GM21526 (cell line): ENCODE measurements around the gene PAFAH2.

ENCODE experiments used
- ATAC-seq: cut with Tn5 transposase; IDR thresholded peaks from one replicate; pipeline ENCODE4 v1.9.1; 2021; ENCODE audit warnings: moderate library complexity; ENCODE audit not compliant: unreplicated experiment, low FRiP score

PAFAH2 gene

GRCh38 chr1:26031611-26032220 lies 33.9 kb upstream of the PAFAH2 start:
- ATAC-seq: no peak

- no peak for ATAC-seq
Measured at GRCh38 chr1:26031196-26031595, 33.3 kb upstream of the PAFAH2 start.

GRCh38 chr1:26029864-26030481 lies 32.1 kb upstream of the PAFAH2 start:
- ATAC-seq: no peak

GRCh38 chr1:26029054-26029863 lies 31.4 kb upstream of the PAFAH2 start:
- ATAC-seq: no peak

GRCh38 chr1:26028490-26028980 lies 30.7 kb upstream of the PAFAH2 start:
- ATAC-seq: no peak

GRCh38 chr1:26027716-26028489 lies 30.0 kb upstream of the PAFAH2 start:
- no peak for ATAC-seq

- no peak for ATAC-seq
Measured at GRCh38 chr1:26025517-26025916, 27.7 kb upstream of the PAFAH2 start.

- ATAC-seq: no peak
Measured at GRCh38 chr1:26025060-26025459, 27.2 kb upstream of the PAFAH2 start.

- no peak for ATAC-seq
Measured at GRCh38 chr1:26023826-26024225, 26.0 kb upstream of the PAFAH2 start.

- no peak for ATAC-seq
Measured at GRCh38 chr1:26023009-26023408, 25.1 kb upstream of the PAFAH2 start.

GRCh38 chr1:26022404-26022779 lies 24.5 kb upstream of the PAFAH2 start:
- no peak for ATAC-seq

GRCh38 chr1:26021647-26022403 lies 24.0 kb upstream of the PAFAH2 start, which contains the start of gene EXTL1:
Gene EXTL1, plus strand, starts transcription at chr1:26021775. Its CDS starts 872 bp downstream, at chr1:26022647.
- ATAC-seq: no peak

GRCh38 chr1:26020941-26021646 lies 23.2 kb upstream of the PAFAH2 start:
- no peak for ATAC-seq

- no peak for ATAC-seq
Measured at GRCh38 chr1:26020330-26020768, 22.5 kb upstream of the PAFAH2 start.

- no peak for ATAC-seq
Measured at GRCh38 chr1:26019641-26020315, 21.9 kb upstream of the PAFAH2 start.

- no peak for ATAC-seq
Measured at GRCh38 chr1:26017606-26018005, 19.7 kb upstream of the PAFAH2 start.

GRCh38 chr1:26016953-26017545 lies 19.2 kb upstream of the PAFAH2 start:
- ATAC-seq: no peak

- no peak for ATAC-seq
Measured at GRCh38 chr1:26016258-26016952, 18.5 kb upstream of the PAFAH2 start.
